HG03442 (cell line): ENCODE data around the gene DENND4C.
"Not testable (repeated sequence)": the region's sequence is repeated elsewhere in the genome, so short reads cannot be mapped to it uniquely, and the experiment has no call there.

Source experiments
- ATAC-seq: cut with Tn5 transposase; IDR thresholded peaks from one replicate; pipeline ENCODE4 v1.9.1; 2021; ENCODE audit warnings: mild to moderate bottlenecking, moderate library complexity; ENCODE audit not compliant: unreplicated experiment

DENND4C gene

DNA sequence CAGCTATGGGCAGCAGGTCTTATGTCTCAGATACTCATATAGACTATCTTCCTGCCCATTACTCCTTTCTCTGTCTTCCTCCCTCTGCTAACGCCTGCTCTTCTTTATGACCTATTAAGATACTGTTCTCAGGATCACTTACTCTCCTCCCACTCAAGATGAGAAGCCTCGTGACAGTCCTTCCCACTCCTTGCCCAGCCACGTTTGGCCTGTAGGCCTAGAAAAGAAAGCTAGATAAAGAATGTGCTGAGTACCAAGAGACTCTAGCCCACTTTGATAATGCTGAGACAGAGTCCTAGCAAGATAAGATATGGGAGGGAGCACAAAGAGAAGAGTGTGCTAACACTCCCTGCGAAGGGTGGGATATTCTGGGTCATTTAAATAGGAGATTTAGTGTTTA, 6.8 kb upstream of the DENND4C start:
- no peak for ATAC-seq

- no peak for ATAC-seq
Measured at GRCh38 chr9:19224563-19224962, 5.9 kb upstream of the DENND4C start.

DNA sequence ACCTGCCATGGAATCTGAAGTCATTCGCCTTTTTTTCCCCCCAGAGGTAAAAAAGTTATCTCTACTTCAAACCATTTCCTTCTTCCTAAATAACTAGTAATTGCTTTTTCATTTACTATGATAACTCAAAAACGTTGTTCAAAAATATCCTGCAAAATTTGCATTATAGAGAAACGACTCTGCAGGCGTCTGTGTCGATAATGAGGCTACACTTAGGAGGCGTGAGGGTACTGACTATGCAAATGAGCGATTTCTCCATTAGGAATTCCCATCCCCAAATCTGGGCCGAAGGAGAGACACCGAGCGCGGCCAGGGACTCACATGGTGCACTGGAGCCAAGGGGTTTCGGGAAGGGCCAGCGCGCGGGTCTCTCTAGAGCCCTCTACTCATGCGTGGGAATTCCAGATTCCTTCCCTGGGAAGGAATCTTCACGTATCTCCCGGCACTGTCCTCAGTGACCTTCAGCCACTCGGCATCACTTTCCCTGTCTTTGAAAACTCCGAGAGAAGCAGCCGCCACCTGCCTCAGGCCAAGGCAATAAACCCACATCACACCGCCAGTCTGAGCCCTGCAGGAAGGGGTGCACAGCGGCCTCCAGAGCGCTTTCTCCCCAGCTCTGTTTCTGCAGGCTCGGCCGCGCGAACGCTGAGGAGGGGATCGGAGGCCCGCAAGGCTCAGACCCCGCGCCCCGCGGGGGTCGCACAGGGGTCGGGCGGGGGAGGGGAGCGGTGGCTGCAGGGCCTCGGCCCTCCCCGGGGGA, 718 bp upstream of the DENND4C start:
- peak; percentile 47 for ATAC-seq

GRCh38 chr9:19231126-19231903, 822 bp downstream of the DENND4C start:
- ATAC-seq = peak; percentile 3

- no peak for ATAC-seq
Measured at GRCh38 chr9:19231904-19232822, 1.7 kb downstream of the DENND4C start.

GRCh38 chr9:19232823-19233194, 2.3 kb downstream of the DENND4C start:
- ATAC-seq = peak; percentile 12

GRCh38 chr9:19233344-19233743, 2.9 kb downstream of the DENND4C start:
- ATAC-seq = no peak

- no peak for ATAC-seq
Measured at GRCh38 chr9:19239955-19240354, 9.5 kb downstream of the DENND4C start.

- no peak for ATAC-seq
Measured at GRCh38 chr9:19241728-19242127, 11.2 kb downstream of the DENND4C start.

DNA sequence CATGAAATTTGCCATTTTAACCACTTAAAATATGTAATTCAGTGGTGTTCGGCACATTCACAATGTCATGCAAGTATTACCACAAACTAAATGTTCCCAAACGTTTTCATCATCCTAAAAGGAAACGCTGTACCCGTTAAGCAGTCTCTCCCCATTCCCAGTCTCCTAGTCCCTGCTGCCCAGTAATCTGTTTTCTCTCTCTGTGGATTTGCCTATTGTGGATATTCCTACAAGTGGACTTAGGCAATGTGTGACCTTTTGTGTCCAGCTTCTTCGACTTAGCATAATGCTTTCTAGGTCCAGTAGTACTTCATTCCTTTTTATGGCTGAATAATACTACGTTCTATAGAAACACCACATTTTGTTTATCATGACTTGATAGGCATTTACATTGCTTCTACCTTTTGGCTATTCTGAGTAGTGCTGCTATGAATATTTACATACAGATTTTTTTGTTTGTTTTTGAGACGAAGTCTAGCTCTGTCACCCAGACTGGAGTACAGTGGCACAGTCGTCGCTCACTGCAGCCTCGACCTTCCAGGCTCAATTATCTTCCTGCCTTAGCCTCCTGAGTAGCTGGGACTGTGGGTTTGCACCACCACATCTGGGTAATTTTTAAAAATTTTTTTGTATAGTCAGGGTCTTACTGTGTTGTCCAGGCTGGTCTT, 13.0 kb downstream of the DENND4C start:
- no peak for ATAC-seq

- no peak for ATAC-seq
Measured at GRCh38 chr9:19246891-19247290, 16.4 kb downstream of the DENND4C start.

GRCh38 chr9:19247420-19247819, 16.9 kb downstream of the DENND4C start:
- ATAC-seq = no peak

DNA sequence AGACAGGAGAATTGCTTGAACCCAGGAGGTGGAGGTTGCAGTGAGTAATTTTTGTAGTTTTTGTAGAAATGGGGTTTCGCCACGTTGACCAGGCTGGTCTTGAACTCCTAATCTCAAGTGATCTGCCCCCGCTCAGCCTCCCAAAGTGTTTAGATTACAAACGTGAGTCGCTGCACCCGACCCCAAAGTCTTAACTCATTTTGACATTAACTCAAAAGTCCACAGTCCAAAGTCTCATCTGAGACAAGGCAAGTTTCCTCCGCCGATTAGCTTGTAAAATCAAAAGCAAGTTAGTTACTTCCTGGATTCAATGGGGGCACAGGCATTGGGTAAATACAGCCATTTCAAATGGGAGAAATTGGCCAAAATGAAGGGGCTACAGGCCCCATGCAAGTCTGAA, 19.9 kb downstream of the DENND4C start:
- not testable (repeated sequence) for ATAC-seq

GRCh38 chr9:19251203-19251602, 20.7 kb downstream of the DENND4C start:
- not testable (repeated sequence) for ATAC-seq

DNA sequence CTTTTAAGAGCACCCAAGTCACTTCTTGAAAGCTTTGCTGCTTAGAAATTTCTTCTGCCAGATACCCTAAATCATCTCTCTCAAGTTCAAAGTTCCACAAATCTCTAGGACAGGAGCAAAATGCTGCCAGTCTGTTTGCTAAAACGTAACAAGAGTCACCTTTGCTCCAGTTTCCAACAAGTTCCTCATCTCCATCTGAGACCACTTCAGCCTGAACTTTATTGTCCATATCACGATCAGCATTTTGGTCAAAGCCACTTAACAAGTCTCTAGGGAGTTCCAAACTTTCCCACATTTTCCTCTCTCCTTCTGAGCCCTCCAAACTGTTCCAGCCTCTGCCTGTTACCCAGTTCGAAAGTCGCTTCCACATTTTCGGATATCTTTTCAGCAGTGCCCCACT, 21.1 kb downstream of the DENND4C start:
- not testable (repeated sequence) for ATAC-seq

GRCh38 chr9:19252174-19252884, 21.8 kb downstream of the DENND4C start:
- no peak for ATAC-seq

DNA sequence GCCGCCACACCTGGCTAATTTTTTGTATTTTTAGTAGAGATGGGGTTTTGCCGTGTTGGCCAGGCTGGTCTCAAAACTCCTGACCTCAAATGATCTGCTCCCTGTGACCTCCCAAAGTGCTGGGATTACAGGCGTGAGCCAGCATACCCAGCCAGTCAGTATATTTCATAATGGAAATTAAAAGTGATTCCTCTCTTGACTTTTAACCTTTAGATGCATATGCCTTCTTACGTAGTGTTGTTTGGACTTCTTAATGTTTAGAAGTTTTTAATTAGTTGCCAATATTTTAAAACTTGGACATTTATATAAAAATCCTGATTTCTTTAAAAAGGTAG, 22.4 kb downstream of the DENND4C start:
- no peak for ATAC-seq

DNA sequence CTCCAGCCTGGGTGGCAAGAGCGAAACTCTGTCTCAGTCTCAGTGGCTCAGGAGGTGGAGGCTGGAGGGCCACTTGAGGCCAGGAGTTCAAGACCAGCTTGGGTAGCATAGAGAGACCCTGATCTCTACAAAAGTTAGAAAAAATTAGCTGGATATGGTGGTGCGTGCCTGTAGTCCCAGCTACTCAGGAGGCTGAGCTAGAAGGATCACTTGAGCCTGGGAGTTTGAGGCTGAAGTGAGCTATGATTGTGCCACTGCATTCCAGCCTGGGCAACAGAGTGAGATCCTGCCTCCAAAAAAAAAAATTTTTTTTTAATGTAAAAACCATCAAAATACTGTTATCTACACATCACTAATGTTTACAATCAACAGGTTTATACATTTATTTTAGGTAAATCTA, 24.6 kb downstream of the DENND4C start:
- ATAC-seq = no peak

- ATAC-seq = no peak
Measured at GRCh38 chr9:19255821-19256220, 25.3 kb downstream of the DENND4C start.

DNA sequence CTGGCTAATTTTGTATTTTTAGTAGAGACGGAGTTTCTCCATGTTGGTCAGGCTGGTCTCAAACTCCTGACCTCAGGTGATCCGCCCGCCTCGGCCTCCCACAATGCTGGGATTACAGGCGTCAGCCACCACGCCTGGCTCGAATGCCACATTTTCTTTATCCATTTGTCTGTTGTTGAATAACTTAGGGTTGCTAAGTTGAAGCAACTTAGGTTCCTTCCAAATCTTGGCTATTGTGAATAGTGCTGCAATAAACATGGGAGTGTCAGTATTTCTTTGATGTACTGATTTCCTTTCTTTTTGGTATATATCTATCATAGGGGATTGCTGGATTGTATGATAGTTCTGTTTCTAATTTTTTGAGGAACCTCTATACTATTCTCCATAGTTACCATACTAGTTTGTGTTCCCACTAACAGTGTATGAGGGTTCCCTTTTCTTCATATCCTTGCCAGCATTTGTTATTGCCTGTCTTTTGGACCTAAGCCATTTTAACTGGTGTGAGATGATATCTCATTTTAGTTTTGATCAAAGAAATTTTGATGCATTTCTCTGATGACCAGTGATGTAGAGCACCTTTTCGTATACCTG, 29.3 kb downstream of the DENND4C start:
- not testable (repeated sequence) for ATAC-seq
